ENCODE data around the gene NXPH4. TPM values are rescaled to one million over a fixed set of nuclear protein-coding genes. Genes with fewer than 3 reads are reported as not detected.

NXPH4 gene
- total RNA-seq, 1 experiment from 2014 or later = 5.4 TPM

DNA sequence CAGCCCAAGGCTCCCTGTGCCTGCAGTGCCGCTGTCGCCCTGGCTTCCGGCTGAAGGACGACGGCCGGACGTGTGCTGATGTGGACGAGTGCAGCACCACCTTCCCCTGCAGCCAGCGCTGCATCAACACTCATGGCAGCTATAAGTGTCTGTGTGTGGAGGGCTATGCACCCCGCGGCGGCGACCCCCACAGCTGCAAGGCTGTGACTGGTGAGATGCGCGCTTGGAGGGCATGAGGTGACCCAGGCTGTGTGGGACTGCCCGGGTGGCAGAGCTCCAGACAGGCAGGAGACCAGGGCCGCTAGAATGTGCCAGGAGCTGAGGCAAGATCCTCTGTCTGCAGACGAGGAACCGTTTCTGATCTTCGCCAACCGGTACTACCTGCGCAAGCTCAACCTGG lies 19.6 kb upstream of the NXPH4 start:
- in situ Hi-C loops (cut with HindIII; ENCODE audit: low pct_unique_long_range_greater_than_20kb, low sequenced_read_pairs) = no loop called here

DNA sequence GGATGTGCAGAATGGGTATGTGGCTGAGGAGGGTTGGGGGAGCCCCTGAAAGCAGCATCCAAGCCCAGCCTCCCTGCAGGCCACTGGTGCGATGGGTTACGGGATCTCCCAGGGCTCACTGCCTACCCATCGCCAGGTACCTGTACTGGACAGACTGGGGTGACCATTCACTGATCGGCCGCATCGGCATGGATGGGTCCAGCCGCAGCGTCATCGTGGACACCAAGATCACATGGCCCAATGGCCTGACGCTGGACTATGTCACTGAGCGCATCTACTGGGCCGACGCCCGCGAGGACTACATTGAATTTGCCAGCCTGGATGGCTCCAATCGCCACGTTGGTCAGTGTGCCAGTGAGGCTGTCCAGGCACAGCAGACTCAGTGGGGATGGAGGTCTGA lies 18.3 kb upstream of the NXPH4 start:
- DNase-seq (ENCODE audit: low read depth, low spot score) = no peak
- in situ Hi-C loops (cut with HindIII; ENCODE audit: low pct_unique_long_range_greater_than_20kb, low sequenced_read_pairs) = no loop called here

More for the DNA sequence above, 19.6 kb upstream of the NXPH4 start:
- no peak for DNase-seq (ENCODE audit: low read depth, low spot score)

DNA sequence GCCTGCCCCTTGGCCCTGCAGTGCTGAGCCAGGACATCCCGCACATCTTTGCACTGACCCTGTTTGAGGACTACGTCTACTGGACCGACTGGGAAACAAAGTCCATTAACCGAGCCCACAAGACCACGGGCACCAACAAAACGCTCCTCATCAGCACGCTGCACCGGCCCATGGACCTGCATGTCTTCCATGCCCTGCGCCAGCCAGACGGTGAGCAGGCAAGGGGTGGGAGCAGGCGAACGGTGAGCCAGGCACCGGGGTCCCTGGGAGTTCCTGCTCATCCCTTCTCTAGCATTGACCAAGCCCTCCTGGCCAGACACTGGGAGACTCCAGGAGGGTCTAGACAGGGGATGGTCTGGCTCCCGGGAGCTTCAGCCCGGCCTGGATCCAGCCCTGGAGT lies 17.4 kb upstream of the NXPH4 start:
- DNase-seq (ENCODE audit: low read depth, low spot score) = no peak
- in situ Hi-C loops (cut with HindIII; ENCODE audit: low pct_unique_long_range_greater_than_20kb, low sequenced_read_pairs) = no loop called here

GRCh38 chr12:57200497-57200896 lies 16.1 kb upstream of the NXPH4 start:
- DNase-seq (ENCODE audit: low read depth, low spot score) = no peak
- in situ Hi-C loops (cut with HindIII; ENCODE audit: low pct_unique_long_range_greater_than_20kb, low sequenced_read_pairs) = no loop called here

GRCh38 chr12:57201219-57201618 lies 15.4 kb upstream of the NXPH4 start:
- in situ Hi-C loops (cut with HindIII; ENCODE audit: low pct_unique_long_range_greater_than_20kb, low sequenced_read_pairs) = no loop called here
- no peak for DNase-seq (ENCODE audit: low read depth, low spot score)

- DNase-seq (ENCODE audit: low read depth, low spot score) = no peak
- in situ Hi-C loops (cut with HindIII; ENCODE audit: low pct_unique_long_range_greater_than_20kb, low sequenced_read_pairs) = no loop called here
Observed at GRCh38 chr12:57201631-57202030, 15.0 kb upstream of the NXPH4 start.

DNA sequence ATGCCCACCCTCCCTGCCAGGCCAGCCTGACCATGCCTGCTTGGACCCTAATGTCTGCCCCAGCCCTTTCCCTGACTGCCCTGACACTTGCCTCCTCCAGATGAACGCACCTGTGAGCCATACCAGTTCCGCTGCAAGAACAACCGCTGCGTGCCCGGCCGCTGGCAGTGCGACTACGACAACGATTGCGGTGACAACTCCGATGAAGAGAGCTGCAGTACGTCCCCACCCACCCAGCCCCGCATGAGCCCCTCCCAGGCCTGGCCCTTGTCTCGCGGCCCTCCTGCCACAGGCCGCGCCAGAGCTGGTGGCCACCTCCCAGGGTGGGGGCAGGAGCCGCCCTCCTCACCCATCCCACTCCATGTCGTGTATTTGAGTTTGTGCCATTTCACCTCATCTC lies 14.3 kb upstream of the NXPH4 start:
- no peak for DNase-seq (ENCODE audit: low read depth, low spot score)
- in situ Hi-C loops (cut with HindIII; ENCODE audit: low pct_unique_long_range_greater_than_20kb, low sequenced_read_pairs) = no loop called here

DNA sequence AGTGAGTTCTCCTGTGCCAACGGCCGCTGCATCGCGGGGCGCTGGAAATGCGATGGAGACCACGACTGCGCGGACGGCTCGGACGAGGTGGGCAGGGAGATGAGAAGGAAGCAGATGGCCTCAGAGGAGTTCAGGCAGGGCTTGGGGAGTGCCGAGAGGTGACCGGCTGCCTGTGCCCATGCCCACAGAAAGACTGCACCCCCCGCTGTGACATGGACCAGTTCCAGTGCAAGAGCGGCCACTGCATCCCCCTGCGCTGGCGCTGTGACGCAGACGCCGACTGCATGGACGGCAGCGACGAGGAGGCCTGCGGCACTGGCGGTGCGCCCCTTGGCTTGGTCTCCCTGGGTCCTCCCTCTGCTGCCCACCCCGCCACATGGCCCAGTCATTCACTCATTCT lies 13.4 kb upstream of the NXPH4 start:
- in situ Hi-C loops (cut with HindIII; ENCODE audit: low pct_unique_long_range_greater_than_20kb, low sequenced_read_pairs) = no loop called here
- DNase-seq (ENCODE audit: low read depth, low spot score) = no peak

GRCh38 chr12:57203791-57204190 lies 12.8 kb upstream of the NXPH4 start:
- no peak for DNase-seq (ENCODE audit: low read depth, low spot score)
- in situ Hi-C loops (cut with HindIII; ENCODE audit: low pct_unique_long_range_greater_than_20kb, low sequenced_read_pairs) = no loop called here

DNA sequence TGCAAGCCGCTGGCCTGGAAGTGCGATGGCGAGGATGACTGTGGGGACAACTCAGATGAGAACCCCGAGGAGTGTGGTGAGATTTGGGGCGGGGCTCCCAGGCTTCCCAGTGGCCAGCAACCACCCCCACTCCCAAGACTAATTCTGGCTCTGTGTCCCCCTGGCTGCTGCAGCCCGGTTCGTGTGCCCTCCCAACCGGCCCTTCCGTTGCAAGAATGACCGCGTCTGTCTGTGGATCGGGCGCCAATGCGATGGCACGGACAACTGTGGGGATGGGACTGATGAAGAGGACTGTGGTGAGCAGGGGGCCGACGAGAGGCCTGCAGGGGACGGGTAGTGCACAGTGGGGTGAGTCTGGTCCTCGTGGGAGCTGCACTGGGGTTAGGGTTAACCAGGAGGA lies 12.1 kb upstream of the NXPH4 start:
- in situ Hi-C loops (cut with HindIII; ENCODE audit: low pct_unique_long_range_greater_than_20kb, low sequenced_read_pairs) = no loop called here
- no peak for DNase-seq (ENCODE audit: low read depth, low spot score)

GRCh38 chr12:57205186-57205585 lies 11.4 kb upstream of the NXPH4 start:
- in situ Hi-C loops (cut with HindIII; ENCODE audit: low pct_unique_long_range_greater_than_20kb, low sequenced_read_pairs) = no loop called here

DNA sequence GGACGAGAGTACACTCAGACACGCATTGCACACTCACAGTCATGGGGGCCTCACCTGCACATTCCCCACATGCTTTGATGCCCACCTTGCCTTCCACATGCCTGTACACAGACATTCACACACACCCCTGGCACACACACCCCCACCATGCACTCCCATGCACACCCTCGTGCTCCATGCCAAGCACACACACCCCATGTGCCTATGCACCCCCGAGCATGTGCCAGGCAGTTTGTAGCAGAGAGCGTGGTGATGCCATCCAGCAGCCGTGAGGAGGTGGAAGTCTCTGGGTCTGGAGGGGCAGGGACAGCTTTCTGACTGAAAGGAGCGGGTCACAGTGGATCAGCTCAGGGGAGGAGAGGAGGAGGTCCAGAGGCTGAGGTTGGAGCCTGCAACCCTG lies 10.7 kb upstream of the NXPH4 start:
- no peak for DNase-seq (ENCODE audit: low read depth, low spot score)
- in situ Hi-C loops (cut with HindIII; ENCODE audit: low pct_unique_long_range_greater_than_20kb, low sequenced_read_pairs) = no loop called here

More at GRCh38 chr12:57205186-57205585, 11.4 kb upstream of the NXPH4 start:
- no peak for DNase-seq (ENCODE audit: low read depth, low spot score)

DNA sequence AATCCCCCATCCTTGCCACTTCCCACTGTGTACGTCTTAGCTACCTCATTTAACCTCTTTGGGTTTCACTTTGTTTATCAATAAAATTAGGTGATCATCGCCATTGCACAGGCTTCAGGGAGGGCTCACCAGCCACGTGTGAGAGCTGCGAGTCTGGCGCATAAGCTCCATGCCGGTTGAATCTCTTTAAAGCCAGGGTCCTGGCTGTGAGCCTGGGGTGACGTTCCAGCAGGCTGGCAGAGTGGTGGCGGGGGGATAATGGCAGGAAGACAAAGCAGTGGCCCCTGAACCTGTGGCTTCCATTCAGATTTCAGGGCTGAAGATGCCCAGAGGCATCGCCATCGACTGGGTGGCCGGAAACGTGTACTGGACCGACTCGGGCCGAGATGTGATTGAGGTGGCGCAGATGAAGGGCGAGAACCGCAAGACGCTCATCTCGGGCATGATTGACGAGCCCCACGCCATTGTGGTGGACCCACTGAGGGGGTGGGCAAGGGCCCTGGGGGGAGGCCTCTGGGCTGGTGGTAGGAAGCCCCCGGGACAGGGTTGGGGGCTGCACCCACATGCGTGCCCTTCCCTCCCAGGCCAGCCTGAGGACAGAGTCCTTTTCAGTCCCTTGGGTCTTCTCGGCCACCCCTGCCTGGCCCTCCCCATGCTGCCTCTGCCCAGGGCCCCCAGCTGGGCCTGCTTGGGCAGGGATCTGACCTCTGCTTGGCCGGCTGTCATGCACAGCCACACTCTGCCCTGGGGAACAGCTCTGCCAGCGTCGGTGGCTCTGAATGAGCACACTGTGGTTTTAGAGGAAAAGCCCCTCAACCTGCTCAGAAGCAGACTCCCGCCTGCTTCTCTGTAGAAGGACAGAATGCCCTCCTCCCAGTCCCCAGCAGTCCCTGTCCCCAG lies 8.6 kb upstream of the NXPH4 start:
- no peak for DNase-seq (ENCODE audit: low read depth, low spot score)
- in situ Hi-C loops (cut with HindIII; ENCODE audit: low pct_unique_long_range_greater_than_20kb, low sequenced_read_pairs) = no loop called here

GRCh38 chr12:57208631-57209282 lies 7.8 kb upstream of the NXPH4 start:
- DNase-seq (ENCODE audit: low read depth, low spot score) = no peak

DNA sequence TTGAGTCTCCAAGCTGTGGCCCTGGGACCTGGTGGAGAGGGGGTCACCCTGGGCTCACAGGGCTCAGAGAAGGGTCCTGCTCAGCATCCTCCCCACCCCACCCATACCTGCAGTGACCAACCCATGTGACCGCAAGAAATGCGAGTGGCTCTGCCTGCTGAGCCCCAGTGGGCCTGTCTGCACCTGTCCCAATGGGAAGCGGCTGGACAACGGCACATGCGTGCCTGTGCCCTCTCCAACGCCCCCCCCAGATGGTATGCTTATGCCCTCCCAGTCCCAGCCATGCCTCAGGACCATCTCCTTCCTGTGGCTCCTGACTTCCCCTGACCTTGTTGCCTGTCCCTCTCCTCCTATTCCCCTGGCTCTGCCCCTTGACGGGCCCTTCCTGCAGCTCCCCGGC lies 6.7 kb upstream of the NXPH4 start:
- no peak for DNase-seq (ENCODE audit: low read depth, low spot score)
- in situ Hi-C loops (cut with HindIII; ENCODE audit: low pct_unique_long_range_greater_than_20kb, low sequenced_read_pairs) = no loop called here

More at GRCh38 chr12:57208631-57209282, 7.8 kb upstream of the NXPH4 start:
- in situ Hi-C loops (cut with HindIII; ENCODE audit: low pct_unique_long_range_greater_than_20kb, low sequenced_read_pairs) = no loop called here

DNA sequence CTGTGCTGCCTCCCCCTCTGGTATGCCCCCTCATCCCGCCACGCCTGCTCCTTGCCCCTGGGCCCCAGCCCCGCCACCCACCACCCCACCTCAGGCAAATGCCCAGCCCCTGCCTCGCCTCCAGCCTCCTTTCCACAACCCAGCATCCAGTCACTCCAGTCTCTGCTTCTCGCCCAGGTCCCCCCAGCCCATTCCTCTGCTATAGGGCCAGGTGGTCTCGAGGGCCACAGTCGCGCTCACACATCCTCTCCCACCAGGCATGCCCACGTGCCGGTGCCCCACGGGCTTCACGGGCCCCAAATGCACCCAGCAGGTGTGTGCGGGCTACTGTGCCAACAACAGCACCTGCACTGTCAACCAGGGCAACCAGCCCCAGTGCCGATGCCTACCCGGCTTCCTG lies 6.1 kb upstream of the NXPH4 start:
- no peak for DNase-seq (ENCODE audit: low read depth, low spot score)
- in situ Hi-C loops (cut with HindIII; ENCODE audit: low pct_unique_long_range_greater_than_20kb, low sequenced_read_pairs) = no loop called here

DNA sequence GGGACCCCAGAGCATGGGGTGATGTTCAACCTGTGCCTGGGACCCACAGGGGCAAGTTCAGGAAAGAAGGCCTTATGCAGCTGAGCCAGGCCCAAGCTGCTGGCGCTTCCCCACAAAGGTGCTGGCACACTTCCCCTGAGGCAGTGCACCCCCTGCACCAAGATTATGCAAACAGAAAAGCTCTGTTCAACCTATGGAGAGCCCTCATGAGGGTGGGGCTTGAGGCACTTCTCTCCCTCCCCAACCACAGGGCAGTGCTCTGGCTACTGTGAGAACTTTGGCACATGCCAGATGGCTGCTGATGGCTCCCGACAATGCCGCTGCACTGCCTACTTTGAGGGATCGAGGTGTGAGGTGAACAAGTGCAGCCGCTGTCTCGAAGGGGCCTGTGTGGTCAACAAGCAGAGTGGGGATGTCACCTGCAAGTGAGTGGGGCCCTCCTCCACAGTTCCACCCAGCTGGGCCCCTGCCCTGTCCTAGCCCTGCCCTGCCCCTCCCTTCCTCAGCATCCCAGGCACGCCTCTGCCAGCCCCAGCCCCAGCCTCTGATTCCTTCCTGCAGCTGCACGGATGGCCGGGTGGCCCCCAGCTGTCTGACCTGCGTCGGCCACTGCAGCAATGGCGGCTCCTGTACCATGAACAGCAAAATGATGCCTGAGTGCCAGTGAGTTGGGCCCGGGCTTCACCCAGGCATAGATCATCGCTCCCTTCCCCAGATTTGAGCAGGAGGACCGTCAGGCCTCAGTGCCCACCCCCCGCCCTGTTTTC lies 5.5 kb upstream of the NXPH4 start:
- DNase-seq (ENCODE audit: low read depth, low spot score) = no peak

More for the DNA sequence above, 5.5 kb upstream of the NXPH4 start:
- in situ Hi-C loops (cut with HindIII; ENCODE audit: low pct_unique_long_range_greater_than_20kb, low sequenced_read_pairs) = no loop called here
